ELF-1 (cell line): ENCODE data around the gene C7.
"Not testable (repeated sequence)": the region's sequence is repeated elsewhere in the genome, so short reads cannot be mapped to it uniquely, and the experiment has no call there.

ENCODE experiments used
- DNase-seq: peaks from one replicate; pipeline ENCODE4 v3.0.0-alpha.2; 2016; ENCODE audit warnings: low read depth, low spot score

C7 gene

GRCh38 chr5:40909264-40909663, at the start of gene C7:
Gene C7, plus strand, starts transcription at chr5:40909497. Its CDS starts 114 bp downstream, at chr5:40909611.
- DNase-seq: no peak

GRCh38 chr5:40860711-40861110, 48.6 kb upstream of the C7 start:
- DNase-seq: no peak

- not testable (repeated sequence) for DNase-seq
Measured at GRCh38 chr5:40865004-40865403, 44.3 kb upstream of the C7 start.

- no peak for DNase-seq
Measured at GRCh38 chr5:40866844-40867243, 42.5 kb upstream of the C7 start.

- DNase-seq: no peak
Measured at GRCh38 chr5:40869384-40869783, 39.9 kb upstream of the C7 start.

GRCh38 chr5:40871177-40871576, 38.1 kb upstream of the C7 start:
- no peak for DNase-seq

- DNase-seq: peak; percentile 9
Measured at GRCh38 chr5:40872253-40872652, 37.0 kb upstream of the C7 start.

GRCh38 chr5:40873286-40873880, 35.9 kb upstream of the C7 start:
- no peak for DNase-seq

- no peak for DNase-seq
Measured at GRCh38 chr5:40875958-40876357, 33.3 kb upstream of the C7 start.

GRCh38 chr5:40877371-40877988, 31.8 kb upstream of the C7 start:
- no peak for DNase-seq

GRCh38 chr5:40879163-40879942, 29.9 kb upstream of the C7 start:
- DNase-seq: no peak

GRCh38 chr5:40882291-40882690, 27.0 kb upstream of the C7 start:
- no peak for DNase-seq

- not testable (repeated sequence) for DNase-seq
Measured at GRCh38 chr5:40883051-40883450, 26.2 kb upstream of the C7 start.

- peak; percentile 70 for DNase-seq
Measured at GRCh38 chr5:40895440-40896425, 13.6 kb upstream of the C7 start.

GRCh38 chr5:40904205-40904993, 4.9 kb upstream of the C7 start:
- peak; percentile 85 for DNase-seq

GRCh38 chr5:40904994-40905306, 4.3 kb upstream of the C7 start:
- DNase-seq: no peak

GRCh38 chr5:40906351-40906751, 2.9 kb upstream of the C7 start:
- DNase-seq: no peak

GRCh38 chr5:40909723-40910122, 426 bp downstream of the C7 start:
- no peak for DNase-seq

- no peak for DNase-seq
Measured at GRCh38 chr5:40911266-40911665, 2.0 kb downstream of the C7 start.

- no peak for DNase-seq
Measured at GRCh38 chr5:40914835-40915234, 5.5 kb downstream of the C7 start.

GRCh38 chr5:40915341-40915926, 6.1 kb downstream of the C7 start:
- no peak for DNase-seq
